SKM-1 (cell line): Measurements from ENCODE around the gene GBA2.
A peak's percentile ranks its signal among the peaks of the same experiment; 100 is the strongest.

Experiments used
- DNase-seq: peaks from one replicate; lab custom pipeline; 2025; ENCODE audit not compliant: unreplicated experiment; lab: John Stamatoyannopoulos, UW

The GBA2 gene

DNA sequence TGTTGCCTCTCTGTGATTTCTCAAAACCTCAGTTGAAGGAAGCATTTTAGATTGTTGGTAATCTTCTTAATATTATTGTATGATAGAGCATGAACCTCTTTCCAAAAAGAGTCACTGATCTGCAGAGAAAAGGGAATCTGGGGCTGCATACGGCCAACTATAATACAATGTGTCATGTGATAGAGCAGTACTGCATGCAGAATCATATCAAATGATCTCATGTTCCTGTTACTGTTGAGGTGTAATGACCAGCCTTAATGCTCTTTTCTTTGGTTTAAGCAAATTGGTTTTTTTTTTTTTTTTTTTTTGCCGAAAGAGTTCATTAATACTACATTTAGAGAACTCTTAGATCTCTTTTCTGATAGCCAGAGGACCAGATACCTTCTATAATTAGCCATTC lies 18.0 kb upstream of the GBA2 start:
- no peak for DNase-seq

- DNase-seq = no peak
These were observed 14.8 kb upstream of the GBA2 start for GRCh38 chr9:35763803-35764202.

DNA sequence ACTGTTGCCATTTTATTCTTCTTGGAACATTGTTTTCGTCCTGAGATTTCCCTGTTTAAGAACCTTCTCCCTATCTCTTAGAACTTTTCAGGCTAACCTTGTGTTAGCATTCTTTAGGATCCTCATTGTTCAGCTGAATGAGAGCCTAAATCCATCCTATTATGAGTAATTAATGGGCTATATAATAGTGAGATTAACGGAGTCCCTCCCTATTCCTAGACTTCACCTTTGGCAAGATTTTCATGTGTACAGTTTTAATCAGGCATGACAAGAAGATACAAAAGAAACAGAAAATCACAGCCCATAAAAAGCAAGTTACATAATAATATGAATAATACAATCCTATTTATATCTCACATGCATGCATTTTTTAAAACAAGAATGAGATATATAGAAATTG lies 14.2 kb upstream of the GBA2 start:
- DNase-seq = no peak

DNA sequence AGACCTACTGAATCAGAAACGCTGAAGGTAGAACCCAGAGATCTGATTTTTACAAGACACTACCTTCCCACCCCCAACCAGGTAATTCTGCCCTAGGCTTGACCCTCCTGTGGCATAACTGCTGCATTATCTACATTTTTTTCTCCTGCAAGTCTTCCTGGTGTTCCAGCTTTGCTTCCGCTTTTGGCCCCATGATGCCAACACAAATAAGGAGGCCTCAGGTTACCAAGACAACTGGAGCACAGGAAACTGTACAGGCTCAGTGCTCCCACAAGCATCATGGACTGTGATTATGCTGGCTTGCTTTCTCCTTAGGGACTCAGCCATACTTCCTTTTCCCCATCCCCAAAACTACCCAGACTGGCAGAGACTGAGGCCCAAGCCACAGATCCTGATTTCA lies 11.6 kb upstream of the GBA2 start:
- no peak for DNase-seq

GRCh38 chr9:35759795-35760194 lies 10.8 kb upstream of the GBA2 start:
- no peak for DNase-seq

DNA sequence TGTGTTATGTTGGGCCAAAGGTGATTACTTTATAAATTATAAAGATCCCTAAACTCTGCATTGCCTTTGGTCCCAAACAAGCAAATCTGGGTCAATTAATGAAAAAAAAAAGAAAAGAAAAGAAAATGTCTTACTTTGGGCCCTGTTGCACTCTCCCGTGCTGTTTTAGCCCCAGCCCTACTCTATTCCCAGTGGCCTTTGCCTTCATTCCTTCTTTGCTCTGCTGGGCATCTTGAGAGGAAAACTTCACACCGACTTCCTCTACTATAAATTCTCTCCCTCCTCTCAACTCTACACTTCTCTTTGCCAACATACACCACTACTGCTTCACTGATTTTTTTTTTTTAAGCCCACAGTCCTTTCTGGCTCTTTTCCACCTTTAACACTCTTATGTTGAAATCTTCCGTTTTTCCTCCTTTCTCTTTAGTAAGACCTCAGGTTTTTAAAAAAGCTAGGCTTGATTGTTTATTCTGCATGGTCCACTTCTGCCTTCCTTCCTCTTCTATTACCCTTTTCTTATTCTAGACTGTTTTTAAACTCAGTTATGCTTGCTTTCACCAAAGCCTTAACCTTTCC lies 9.5 kb upstream of the GBA2 start:
- no peak for DNase-seq

DNA sequence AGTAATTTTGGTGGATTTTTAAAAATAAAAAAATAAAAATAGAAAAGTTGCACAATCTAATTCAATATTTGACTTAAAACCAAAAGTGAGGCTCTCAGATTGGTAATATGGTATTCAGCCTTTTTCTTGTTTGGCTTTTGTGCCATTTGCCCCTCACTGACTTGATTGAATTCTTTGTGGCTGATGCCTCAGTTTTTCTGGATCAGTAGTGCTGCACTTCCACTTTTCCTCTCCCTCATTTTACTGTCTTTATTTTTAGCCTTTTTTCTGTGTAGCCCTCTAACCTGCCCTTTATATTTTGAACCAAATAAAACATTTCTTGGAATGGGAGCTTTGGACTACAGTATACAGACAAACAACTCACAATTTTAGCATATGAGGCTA lies 8.9 kb upstream of the GBA2 start:
- DNase-seq = no peak

- DNase-seq = peak; percentile 22
These were observed 8.3 kb upstream of the GBA2 start for GRCh38 chr9:35757226-35757891.

DNA sequence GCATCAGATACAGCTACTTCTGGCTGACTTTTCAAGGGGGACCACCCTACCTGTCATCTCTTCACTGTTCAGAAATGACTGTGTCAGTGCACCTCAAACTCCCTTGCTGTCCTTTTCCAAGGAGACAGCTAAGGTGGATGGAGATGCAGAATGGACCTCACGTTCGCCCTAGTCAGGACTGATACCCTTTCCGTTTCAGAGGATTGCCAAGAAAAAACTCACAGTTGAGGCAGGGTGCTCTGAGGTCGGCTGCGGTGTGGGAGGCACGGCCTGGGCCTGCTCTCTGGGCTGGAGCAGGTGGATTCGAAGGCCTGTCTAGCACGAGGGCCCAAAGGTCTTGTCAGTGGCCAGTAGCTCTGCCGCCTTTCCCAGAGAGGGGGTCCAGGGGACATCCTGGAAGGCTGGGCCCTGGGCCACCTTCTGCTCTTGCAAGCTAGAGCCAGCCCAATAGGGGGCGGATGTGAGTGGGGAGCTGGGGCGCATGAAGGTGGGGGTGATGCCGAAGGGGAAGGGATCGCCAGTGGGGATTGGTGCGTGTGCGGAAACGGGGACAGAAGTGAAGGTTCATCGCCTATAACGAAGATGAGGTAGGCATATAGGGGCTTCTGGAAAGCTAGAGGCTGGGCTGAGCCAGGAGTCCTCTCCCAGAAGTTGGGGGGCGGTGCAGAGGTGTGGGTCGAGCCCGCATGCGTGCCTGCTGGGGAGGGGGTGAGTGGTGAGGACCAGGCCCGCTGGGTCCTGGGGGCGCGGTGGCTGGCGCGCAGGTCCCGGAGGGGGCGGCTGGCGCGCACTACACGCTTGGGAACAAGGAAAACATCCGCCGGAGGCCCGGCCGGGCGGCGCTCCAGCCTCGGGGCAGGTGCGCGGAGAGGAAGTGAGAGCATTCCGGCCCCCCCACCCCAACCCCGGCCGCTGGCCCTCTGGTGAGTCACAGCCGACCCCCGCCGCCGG lies 7.5 kb upstream of the GBA2 start:
- peak; percentile 71 for DNase-seq

GRCh38 chr9:35755071-35755470 lies 6.0 kb upstream of the GBA2 start:
- DNase-seq = no peak

DNA sequence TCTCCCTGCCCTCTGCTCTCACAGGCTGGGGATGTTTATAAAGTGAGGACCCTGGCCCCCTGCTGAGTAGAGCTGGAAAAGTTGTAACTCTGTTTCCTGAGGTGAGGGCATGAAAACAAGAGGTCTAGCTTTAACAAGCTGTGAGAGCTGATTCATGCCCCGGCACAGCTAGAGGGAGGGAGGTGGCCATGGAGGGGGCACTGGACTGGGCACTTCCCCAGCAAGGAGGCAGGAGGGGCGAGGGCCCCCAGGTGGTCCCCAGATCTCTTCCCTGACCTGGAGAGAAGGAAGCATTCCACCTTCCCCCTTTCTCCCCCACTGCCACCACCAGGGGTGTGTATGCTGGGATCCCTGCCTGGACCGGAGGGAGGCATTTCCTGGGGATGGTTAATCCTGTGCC lies 5.2 kb upstream of the GBA2 start, which contains the start of gene MSMP:
Gene MSMP (minus strand): TSS at position 13 of the 400 bp plus-strand sequence. CDS start 147 bp downstream, outside the sequence.
- DNase-seq = no peak

DNA sequence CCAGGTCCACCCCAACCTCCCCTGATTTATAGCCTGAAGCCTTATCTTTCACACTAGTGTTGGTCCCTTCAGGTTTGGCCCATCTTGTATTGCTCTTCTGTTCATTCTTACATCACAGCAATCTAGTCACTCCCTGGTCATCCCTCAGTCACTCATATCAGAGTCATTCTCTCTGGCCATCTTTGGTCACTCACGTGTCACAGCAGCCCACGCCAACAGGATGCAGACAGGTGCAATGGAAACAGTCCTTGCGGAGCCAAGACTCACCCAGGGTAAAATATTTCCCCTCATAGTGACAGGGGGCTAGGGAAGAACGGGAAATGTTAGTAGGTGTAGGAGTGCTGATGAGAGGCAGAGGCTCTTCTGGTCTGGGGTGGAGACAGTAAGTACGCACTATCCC lies 4.4 kb upstream of the GBA2 start:
- DNase-seq = no peak

DNA sequence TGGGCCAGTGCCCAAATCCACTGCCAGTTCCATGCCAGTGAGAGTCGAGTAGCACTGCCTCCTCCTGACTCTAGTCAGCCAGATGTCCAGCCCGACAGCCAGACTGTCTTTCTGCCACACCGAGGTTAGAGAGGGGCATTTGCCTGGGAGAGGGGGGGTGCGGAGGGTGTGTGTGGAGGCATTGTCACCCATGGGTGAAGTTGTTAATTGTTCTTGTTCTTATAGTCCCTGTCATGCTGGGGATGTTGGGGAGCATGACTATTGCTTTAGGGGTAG lies 1.2 kb upstream of the GBA2 start:
- no peak for DNase-seq

- no peak for DNase-seq
These were observed 657 bp upstream of the GBA2 start for GRCh38 chr9:35749515-35750255.

DNA sequence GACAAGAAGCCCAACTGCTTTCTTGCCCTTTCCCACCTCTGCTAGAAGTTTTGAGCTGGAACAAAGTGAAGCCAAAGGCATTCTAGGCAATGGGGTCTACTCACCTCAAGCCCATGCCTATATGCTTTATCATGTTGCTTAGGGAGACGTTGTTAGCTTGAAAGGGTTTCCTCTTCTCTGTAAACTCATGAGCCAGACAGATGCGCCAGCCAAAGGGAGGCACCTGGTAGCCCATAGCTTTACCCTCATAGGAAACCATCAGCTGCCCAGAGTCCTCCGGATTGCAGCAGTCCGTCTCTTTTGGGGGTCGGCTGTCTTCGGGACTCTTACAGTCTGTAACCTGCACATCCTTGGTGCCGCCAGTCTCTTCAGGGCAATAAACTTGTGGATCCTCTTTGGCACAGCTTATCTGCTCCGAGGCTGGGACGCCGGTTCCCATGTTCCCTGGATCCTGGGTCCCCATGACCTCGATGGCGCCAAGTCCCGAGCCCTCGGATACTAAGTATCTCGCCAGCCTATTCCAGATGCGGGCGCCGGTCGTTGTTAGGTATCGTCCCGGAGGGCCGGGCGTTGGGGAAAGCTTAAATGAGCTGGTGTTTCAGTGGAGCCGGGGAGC lies 678 bp downstream of the GBA2 start:
- DNase-seq = no peak

- DNase-seq = no peak
These were observed 2.4 kb downstream of the GBA2 start for GRCh38 chr9:35746583-35746982.

DNA sequence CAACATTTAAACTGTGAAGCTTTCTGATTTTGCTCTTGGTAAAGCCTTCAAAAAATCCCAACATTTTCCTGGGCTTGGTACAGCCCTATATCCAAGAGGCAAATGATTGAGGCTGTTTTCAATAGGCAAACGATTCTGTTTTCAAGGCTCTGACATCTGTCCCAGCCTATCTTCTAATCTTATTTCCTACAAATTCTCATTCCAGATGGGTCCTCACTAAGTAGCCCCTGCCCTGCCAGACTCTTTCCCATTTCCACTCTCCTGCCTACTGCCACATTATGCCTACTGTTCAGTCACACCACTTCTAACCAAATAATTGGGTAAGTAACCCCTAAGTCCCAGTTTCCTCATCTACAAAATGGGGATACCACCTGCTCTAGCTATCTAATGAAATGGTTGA lies 3.5 kb downstream of the GBA2 start:
- DNase-seq = no peak

GRCh38 chr9:35743880-35744518 lies 5.0 kb downstream of the GBA2 start:
- no peak for DNase-seq

DNA sequence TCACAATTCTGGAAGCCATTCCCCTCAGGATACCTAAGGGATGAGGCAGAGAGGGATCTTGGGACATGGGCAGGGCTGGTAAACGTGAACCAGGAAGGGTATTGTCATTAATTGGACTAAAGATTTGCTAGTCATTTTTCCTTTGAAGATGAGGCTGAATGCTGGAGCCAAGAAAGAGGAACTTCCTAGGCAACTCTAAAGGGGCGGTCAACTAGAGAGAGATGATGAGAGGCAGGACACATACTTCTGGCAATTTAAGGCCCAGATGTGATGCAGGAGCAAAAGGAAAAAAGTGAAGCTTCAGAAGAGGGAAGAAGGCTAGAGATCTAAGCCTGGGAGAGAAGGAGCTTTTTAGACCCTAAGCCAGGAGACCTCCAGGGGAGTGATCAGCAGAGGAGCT lies 5.6 kb downstream of the GBA2 start:
- DNase-seq = no peak

- no peak for DNase-seq
These were observed 7.3 kb downstream of the GBA2 start for GRCh38 chr9:35741740-35742139.

GRCh38 chr9:35740243-35740642 lies 8.8 kb downstream of the GBA2 start:
- no peak for DNase-seq
